ENCODE results near the gene ITIH3.
"Not testable (repeated sequence)": the region's sequence is repeated elsewhere in the genome, so short reads cannot be mapped to it uniquely, and the experiment has no call there.

Gene ITIH3

DNA sequence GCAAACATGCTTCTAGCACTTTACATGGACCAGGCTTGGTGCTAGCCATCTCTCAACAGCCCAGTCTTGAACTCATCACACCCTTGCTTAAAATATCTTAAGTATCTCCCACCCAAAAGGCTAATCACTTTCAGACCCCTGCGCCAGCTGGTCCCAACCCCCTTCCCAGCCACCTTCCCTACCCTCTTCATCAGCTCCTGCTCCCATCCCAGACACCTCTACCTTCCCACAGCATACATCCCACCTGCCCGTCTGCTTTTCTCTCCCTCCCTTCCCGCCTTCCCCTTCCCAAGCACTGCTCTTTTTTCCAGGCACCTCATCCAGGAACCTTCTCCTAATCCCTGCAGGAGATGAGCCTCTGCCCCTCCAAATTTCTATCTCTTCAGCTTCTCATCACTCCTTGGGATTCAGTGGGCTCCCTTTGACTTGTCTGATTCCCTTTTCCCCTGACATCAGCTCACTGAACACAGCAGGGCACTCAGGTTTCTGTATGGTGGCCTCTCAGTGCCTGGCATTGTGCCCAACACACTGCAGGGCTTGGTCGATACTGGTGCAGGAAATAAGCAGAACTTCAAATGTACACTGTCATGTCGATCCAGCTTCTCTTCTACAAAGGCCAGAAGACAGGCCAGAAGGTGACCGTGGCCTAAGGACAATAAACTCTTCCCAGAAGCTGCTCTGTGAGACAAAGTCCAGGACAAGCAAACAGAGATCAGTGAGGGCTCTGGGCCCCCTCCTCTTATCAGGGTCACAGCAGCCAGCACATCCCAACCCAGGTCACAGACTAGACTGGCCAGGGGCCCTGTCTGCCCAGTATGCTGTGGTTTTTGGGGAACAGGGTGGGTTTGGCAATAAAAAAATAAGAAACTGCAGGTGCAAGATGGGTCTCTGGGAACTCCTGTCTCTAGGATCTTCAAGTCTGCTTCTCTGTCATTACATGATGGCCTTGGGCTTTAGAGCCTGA, 19.4 kb upstream of the ITIH3 start:
- H3K36me3 ChIP-seq (ENCODE audit: insufficient read depth, low read length) = no peaks in the 10 kb centered on the region
- H3K4me1 ChIP-seq (ENCODE audit: insufficient read depth, low read length) = no peaks in the 10 kb centered on the region
- H2AFZ ChIP-seq (ENCODE audit: low read depth, low read length) = no peak overlapping the region
- peaks cover 2% of the 10 kb centered on the region for H3K27me3 ChIP-seq (ENCODE audit: insufficient read depth, low read length)
- no peaks in the 10 kb centered on the region for H3K9me3 ChIP-seq (ENCODE audit: low read length)
- no peak overlapping the region for H3K4me3 ChIP-seq (ENCODE audit: low read length)

DNA sequence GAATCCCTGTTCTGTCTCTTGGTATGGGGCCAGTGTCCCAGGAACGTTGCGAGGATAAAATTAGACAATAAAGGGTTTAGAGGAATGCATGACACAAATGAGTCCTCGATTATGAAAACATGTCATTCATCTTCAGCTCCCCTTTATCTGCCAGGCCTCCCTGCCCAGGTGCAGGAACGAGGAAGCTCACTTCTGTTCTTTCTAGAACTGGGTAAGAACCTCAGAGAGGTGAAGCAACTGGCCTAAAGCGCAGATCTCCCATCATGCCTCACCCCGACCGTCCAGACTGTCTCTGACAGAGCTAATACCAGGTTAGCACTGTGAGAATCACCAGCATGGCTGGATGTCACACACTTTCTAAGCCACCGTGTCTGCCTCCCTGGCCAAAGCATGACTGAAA, 18.7 kb upstream of the ITIH3 start:
- Histone ChIP-seq H2AFZ (ENCODE audit: low read depth, low read length) (no peak overlapping the region), H3K4me1 (ENCODE audit: insufficient read depth, low read length) (no peaks in the 10 kb centered on the region), H3K9me3 (ENCODE audit: low read length) (no peaks in the 10 kb centered on the region), H3K4me3 (ENCODE audit: low read length) (no peak overlapping the region), H3K27me3 (ENCODE audit: insufficient read depth, low read length) (peaks cover 2% of the 10 kb centered on the region), H3K36me3 (ENCODE audit: insufficient read depth, low read length) (no peaks in the 10 kb centered on the region)

DNA sequence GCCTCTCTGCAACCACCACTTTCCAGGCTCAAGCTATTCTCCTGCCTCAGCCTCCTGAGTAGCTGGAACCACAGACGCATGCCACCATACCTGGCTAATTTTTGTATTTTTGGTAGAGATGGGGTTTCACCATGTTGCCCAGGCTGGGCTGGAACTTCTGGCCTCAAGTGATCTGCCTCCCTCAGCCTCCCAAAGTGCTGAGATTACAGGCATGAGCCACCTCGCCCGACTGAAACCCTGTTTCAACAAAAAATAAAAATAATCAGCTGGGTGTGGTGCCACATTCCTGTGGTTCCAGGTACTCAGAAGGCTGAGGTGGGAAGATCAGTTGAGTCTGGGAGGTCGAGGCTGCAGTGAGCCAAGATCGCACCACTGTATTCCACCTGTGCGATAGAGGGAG, 18.1 kb upstream of the ITIH3 start:
- not testable (repeated sequence) for H2AFZ ChIP-seq (ENCODE audit: low read depth, low read length); H3K27me3 ChIP-seq (ENCODE audit: insufficient read depth, low read length); H3K9me3 ChIP-seq (ENCODE audit: low read length); H3K4me3 ChIP-seq (ENCODE audit: low read length); H3K36me3 ChIP-seq (ENCODE audit: insufficient read depth, low read length); H3K4me1 ChIP-seq (ENCODE audit: insufficient read depth, low read length)

DNA sequence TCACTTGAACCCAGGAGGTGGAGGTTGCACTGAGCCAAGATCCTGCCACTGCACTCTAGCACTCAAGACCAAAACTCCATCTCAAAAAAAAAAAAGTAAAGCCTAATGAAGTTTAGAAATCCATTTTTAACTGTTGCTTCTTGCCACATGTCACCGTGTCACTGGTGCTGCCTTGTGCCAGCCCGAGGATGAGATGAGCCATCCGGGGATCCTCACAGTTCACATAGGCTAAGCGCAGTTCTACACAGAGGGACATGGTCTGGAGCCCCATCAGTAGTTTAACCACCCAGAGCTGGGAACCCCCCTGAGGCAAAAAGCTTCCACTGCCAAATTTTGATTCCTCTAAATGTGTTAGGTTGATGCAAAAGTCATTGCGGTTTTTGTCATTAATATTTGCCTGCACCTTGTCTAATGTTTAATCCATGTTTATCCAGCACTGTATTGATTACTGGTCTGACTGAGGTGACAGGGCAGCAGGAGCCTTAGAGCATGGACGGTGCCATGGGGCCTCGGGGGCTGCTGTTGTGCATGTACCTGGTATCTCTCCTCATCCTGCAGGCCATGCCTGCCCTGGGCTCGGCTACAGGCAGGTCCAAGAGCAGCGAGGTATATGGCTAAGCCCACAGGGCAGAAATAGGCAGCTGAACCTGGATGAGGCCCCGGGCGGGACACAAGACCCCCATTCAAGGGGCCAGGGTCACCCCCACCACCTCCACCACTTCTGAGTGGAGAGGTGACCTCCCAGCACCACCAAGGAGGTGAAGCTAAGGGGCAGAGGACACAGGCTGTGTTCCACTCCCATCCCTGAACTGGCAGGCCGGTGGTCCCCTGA, 17.3 kb upstream of the ITIH3 start, which contains the start of gene ITIH1:
Gene ITIH1 (plus strand): TSS at position 473 of the 832 bp plus-strand sequence. CDS start 17 bp downstream, at position 490.
- Histone ChIP-seq H3K9me3 (ENCODE audit: low read length) (no peaks in the 10 kb centered on the region), H2AFZ (ENCODE audit: low read depth, low read length) (no peak within 1 kb of the TSS), H3K36me3 (ENCODE audit: insufficient read depth, low read length) (no peaks in the 10 kb centered on the region), H3K27me3 (ENCODE audit: insufficient read depth, low read length) (peaks cover 2% of the 10 kb centered on the region), H3K4me3 (ENCODE audit: low read length) (no peak within 1 kb of the TSS), H3K4me1 (ENCODE audit: insufficient read depth, low read length) (no peaks in the 10 kb centered on the region)

DNA sequence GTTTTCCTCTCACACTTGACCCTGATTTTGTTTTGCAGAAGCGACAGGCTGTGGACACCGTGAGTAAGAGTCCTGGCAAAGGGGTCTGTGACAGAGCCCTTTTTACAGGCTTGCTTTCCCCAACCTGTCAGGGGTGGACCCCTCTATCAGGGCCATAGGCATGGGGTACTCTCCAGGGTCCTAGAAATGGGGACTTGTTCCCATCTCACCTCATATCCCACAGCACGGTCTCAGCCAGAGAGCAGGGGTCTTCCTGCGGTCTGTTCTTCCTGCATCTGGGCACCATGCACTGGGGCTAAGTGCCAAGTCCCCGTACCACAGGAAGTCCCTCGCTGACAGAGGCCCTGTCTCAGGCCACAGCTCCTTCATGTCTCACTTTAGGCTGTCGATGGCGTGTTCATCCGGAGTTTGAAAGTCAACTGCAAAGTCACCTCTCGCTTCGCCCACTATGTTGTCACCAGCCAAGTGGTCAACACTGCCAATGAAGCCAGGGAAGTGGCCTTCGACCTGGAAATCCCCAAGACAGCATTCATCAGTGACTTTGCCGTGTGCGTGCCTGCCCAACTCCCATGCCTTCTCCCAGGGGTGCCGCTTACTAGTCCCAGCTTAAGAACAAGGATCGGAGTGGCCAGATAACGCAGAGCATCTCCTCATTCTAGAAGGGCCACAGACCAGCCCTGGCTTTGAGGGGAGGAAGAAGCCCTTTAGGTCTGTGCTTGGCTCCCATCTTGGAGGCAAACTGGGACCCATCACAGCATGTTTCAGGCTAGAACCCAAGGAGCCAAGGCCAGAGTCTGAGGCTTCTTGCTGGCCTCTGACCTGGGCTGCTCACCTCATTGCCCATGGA, 16.4 kb upstream of the ITIH3 start:
- Histone ChIP-seq H3K4me3 (ENCODE audit: low read length) (no peak overlapping the region), H2AFZ (ENCODE audit: low read depth, low read length) (no peak overlapping the region), H3K36me3 (ENCODE audit: insufficient read depth, low read length) (no peaks in the 10 kb centered on the region), H3K4me1 (ENCODE audit: insufficient read depth, low read length) (no peaks in the 10 kb centered on the region), H3K27me3 (ENCODE audit: insufficient read depth, low read length) (peaks cover 2% of the 10 kb centered on the region), H3K9me3 (ENCODE audit: low read length) (no peaks in the 10 kb centered on the region)

DNA sequence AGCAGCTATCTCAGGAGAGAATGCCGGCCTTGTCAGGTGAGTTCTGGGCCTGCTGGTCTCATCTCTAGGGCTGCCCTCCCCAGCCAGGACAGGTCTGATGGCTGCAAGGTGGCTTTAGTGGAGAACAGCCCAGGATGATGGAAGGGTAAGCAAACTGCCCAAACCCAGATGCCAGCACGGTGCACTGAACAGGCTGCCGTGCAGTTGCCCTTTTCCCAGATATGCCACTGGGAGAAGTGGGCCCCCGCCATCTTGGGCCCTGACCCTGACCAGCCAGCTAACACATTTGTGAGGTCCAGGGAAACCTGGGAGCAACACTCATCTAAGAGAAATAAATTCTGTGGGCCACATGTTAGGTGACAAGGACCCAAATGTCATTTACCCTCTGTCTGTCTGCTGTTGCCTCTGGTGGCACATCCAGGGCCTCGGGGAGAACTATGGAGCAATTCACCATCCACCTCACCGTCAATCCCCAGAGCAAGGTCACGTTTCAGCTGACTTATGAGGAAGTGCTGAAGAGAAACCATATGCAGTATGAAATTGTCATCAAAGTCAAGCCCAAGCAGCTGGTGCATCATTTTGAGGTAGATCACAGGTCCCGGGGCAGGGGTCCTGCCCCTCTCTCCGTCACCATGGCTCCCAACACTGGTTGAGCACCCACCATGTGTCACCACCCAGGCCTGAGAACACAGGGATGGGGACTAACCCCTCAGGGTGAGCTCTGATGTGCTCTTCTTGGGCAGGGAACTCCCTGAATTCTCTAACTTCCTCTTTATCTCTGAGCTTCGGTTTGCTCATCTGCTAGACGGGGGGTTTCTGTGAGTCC, 15.4 kb upstream of the ITIH3 start:
- no peaks in the 10 kb centered on the region for H3K36me3 ChIP-seq (ENCODE audit: insufficient read depth, low read length)
- no peaks in the 10 kb centered on the region for H3K9me3 ChIP-seq (ENCODE audit: low read length)
- peaks cover 2% of the 10 kb centered on the region for H3K27me3 ChIP-seq (ENCODE audit: insufficient read depth, low read length)
- no peak overlapping the region for H2AFZ ChIP-seq (ENCODE audit: low read depth, low read length)
- no peak overlapping the region for H3K4me3 ChIP-seq (ENCODE audit: low read length)
- H3K4me1 ChIP-seq (ENCODE audit: insufficient read depth, low read length) = no peaks in the 10 kb centered on the region

DNA sequence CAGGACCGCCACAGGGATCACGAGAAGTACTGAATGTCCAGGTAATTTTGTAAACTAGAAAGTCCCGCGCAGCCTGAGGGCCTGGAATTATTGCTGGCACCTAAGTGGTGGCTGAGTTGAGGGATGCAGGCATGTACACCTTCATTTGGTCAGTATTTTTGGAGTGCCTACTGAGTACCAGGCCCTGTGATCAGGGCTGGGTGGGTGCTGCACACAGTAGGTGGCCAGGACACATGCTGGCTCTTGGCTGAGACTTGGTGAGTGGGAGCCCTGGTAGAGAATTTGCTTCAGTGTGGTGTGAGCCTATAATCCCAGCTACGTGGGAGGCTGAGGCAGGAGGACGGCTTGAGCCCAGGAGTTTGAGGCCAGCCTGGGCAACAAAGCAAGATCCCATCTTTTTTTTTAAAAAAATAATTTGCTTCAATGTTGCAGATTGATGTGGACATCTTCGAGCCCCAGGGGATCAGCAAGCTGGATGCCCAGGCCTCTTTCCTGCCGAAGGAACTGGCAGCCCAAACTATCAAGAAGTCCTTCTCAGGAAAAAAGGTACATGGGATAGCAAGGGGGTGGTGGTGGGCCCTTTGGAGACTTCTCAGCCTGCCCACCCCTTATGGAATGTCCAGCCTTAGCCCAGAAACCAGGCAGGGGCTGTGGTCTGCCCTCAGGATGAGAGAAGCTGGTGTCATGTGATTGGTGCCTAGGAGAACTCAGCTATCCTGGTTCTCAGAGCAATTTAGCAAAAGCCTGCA, 14.6 kb upstream of the ITIH3 start:
- no peak overlapping the region for H2AFZ ChIP-seq (ENCODE audit: low read depth, low read length)
- H3K27me3 ChIP-seq (ENCODE audit: insufficient read depth, low read length) = peaks cover 2% of the 10 kb centered on the region
- no peaks in the 10 kb centered on the region for H3K4me1 ChIP-seq (ENCODE audit: insufficient read depth, low read length)
- no peaks in the 10 kb centered on the region for H3K9me3 ChIP-seq (ENCODE audit: low read length)
- H3K4me3 ChIP-seq (ENCODE audit: low read length) = no peak overlapping the region
- H3K36me3 ChIP-seq (ENCODE audit: insufficient read depth, low read length) = no peaks in the 10 kb centered on the region

DNA sequence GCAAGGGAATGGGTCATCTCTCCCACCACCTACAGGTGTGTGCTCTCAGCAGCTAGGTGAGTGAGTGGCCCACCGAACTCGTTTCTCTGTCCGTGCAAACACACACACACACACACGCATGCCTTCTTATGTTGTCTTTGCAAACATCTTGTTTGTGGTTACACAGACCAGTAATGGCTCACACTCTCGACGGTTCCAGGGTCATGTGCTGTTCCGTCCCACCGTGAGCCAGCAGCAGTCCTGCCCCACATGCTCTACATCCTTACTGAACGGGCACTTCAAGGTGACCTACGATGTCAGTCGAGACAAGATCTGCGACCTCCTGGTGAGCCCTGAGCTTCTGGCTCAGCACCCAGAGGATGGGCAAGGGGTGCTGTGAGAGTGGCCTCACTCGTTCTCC, 12.9 kb upstream of the ITIH3 start:
- Histone ChIP-seq H3K4me1 (ENCODE audit: insufficient read depth, low read length) (no peaks in the 10 kb centered on the region), H3K4me3 (ENCODE audit: low read length) (no peak overlapping the region), H3K36me3 (ENCODE audit: insufficient read depth, low read length) (no peaks in the 10 kb centered on the region), H2AFZ (ENCODE audit: low read depth, low read length) (no peak overlapping the region), H3K27me3 (ENCODE audit: insufficient read depth, low read length) (no peaks in the 10 kb centered on the region), H3K9me3 (ENCODE audit: low read length) (no peaks in the 10 kb centered on the region)

DNA sequence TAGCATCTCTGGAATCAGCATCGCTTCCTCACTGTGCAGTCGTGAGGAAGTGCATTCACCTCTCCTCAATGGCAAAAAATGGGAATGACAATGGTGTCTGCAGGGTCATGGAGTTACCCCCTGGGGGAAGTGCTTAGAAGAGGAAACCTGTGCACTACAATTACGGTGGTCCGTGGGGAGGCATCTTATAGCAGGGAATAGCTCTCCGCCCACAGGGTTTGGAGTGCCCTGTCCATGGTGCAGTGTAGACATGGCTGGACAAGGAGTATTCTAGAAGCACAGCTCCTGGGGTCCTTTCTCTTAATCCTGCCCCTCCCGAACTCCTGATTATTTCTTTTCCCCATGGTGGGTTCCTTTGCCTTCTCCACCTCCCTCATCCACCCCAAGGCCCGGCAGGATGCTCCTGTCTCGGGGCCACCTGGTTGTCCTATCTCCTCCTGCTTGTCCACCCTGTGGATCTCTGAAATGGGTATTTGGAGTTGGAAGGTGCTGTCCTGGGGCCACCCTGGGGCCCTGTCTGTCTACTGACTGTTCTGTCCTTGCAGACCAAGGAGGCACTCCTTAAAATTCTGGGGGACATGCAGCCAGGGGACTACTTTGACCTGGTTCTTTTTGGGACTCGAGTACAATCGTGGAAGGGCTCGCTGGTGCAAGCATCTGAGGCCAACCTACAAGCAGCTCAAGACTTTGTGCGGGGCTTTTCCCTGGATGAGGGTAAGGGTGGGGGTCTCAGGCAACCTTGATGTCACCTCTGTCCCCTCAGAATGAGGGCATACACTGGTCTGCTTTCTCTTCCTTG, 12.0 kb upstream of the ITIH3 start:
- Histone ChIP-seq H3K4me3 (ENCODE audit: low read length) (no peak overlapping the region), H2AFZ (ENCODE audit: low read depth, low read length) (no peak overlapping the region), H3K9me3 (ENCODE audit: low read length) (no peaks in the 10 kb centered on the region), H3K36me3 (ENCODE audit: insufficient read depth, low read length) (no peaks in the 10 kb centered on the region), H3K27me3 (ENCODE audit: insufficient read depth, low read length) (no peaks in the 10 kb centered on the region), H3K4me1 (ENCODE audit: insufficient read depth, low read length) (no peaks in the 10 kb centered on the region)

DNA sequence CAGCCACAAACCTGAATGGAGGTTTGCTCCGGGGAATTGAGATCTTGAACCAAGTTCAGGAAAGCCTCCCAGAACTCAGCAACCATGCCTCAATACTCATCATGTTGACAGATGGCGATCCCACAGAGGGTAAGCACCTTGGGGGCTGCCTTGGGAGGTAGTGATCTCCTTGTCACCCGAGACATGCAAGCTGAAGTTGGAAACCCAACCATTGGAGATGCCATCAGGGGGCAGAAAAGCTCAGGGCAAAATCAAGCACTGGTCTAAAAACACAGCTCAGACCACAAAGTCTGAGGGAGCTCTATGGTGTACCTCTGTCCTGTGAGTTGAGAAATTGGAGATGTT, 11.4 kb upstream of the ITIH3 start:
- H3K27me3 ChIP-seq (ENCODE audit: insufficient read depth, low read length) = peaks cover 3% of the 10 kb centered on the region
- H2AFZ ChIP-seq (ENCODE audit: low read depth, low read length) = no peak overlapping the region
- no peaks in the 10 kb centered on the region for H3K36me3 ChIP-seq (ENCODE audit: insufficient read depth, low read length)
- no peak overlapping the region for H3K4me3 ChIP-seq (ENCODE audit: low read length)
- H3K9me3 ChIP-seq (ENCODE audit: low read length) = no peaks in the 10 kb centered on the region
- no peaks in the 10 kb centered on the region for H3K4me1 ChIP-seq (ENCODE audit: insufficient read depth, low read length)

DNA sequence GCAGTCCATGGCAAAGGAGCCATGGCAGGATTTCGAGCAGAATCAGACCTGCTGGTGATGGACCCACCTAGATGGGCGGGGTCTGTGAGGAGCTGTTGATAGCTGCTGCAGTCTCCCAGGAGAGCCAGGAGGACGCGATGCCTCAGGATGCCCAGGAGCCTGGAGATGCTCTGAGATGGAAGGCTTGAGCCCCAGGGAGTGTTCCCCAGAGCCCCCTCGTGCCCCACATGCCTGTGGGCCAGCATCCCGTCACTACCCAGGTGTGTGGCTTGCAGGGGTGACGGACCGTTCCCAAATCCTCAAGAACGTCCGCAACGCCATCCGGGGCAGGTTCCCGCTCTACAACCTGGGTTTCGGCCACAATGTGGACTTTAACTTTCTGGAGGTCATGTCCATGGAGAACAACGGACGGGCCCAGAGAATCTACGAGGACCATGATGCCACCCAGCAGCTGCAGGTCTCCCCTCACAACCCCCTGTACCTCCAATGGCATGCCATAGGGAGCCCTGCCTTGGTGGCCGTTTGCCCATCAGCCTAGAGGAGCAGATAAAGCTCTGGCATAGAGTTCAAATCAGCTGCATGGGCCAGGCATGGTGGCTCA, 10.5 kb upstream of the ITIH3 start:
- no peak overlapping the region for H3K4me3 ChIP-seq (ENCODE audit: low read length)
- no peaks in the 10 kb centered on the region for H3K36me3 ChIP-seq (ENCODE audit: insufficient read depth, low read length)
- no peaks in the 10 kb centered on the region for H3K9me3 ChIP-seq (ENCODE audit: low read length)
- peaks cover 3% of the 10 kb centered on the region for H3K27me3 ChIP-seq (ENCODE audit: insufficient read depth, low read length)
- H3K4me1 ChIP-seq (ENCODE audit: insufficient read depth, low read length) = no peaks in the 10 kb centered on the region
- no peak overlapping the region for H2AFZ ChIP-seq (ENCODE audit: low read depth, low read length)
